HepG2 (cell line): ENCODE data around the gene MED15.

Source experiments
- HDAC6 ChIP-seq: fragments of 200-600 bp; sonication (generic); IDR thresholded peaks from 2 replicates; pipeline ENCODE4 v1.7.0; 2017; ENCODE audit warnings: mild to moderate bottlenecking, antibody characterized with exemption, low read length, low read depth
- HIVEP1 ChIP-seq: sonication (generic); formaldehyde crosslinking; IDR thresholded peaks from 2 replicates; pipeline ENCODE4 v1.4.0; 2020; ENCODE audit warnings: mild to moderate bottlenecking, missing genetic modification reagents
- MAFG ChIP-seq: sonication (generic); formaldehyde crosslinking; IDR thresholded peaks from 2 replicates; pipeline ENCODE4 v1.5.1; 2020; ENCODE audit warnings: mild to moderate bottlenecking, missing genetic modification reagents
- ONECUT2 ChIP-seq: sonication (generic); formaldehyde crosslinking; IDR thresholded peaks from 2 replicates; pipeline ENCODE4 v1.4.0; 2020; ENCODE audit warnings: missing genetic modification reagents
- SNRNP70 ChIP-seq: fragments of 200-400 bp; formaldehyde crosslinking; IDR thresholded peaks from 2 replicates; pipeline ENCODE4 v1.6.1; 2017; ENCODE audit warnings: mild to moderate bottlenecking, low read depth, low read length, moderate library complexity
- ZNF143 ChIP-seq: sonication (generic); formaldehyde crosslinking; IDR thresholded peaks from 2 replicates; pipeline ENCODE4 v1.4.0; 2020; ENCODE audit warnings: missing genetic modification reagents
- TF ChIP-seq, protein P1 (sequence below): sonication (generic); formaldehyde crosslinking; IDR thresholded peaks from 2 replicates; pipeline ENCODE4 v1.5.0; 2020; ENCODE audit warnings: missing genetic modification reagents, mild to moderate bottlenecking, borderline replicate concordance

DNA sequence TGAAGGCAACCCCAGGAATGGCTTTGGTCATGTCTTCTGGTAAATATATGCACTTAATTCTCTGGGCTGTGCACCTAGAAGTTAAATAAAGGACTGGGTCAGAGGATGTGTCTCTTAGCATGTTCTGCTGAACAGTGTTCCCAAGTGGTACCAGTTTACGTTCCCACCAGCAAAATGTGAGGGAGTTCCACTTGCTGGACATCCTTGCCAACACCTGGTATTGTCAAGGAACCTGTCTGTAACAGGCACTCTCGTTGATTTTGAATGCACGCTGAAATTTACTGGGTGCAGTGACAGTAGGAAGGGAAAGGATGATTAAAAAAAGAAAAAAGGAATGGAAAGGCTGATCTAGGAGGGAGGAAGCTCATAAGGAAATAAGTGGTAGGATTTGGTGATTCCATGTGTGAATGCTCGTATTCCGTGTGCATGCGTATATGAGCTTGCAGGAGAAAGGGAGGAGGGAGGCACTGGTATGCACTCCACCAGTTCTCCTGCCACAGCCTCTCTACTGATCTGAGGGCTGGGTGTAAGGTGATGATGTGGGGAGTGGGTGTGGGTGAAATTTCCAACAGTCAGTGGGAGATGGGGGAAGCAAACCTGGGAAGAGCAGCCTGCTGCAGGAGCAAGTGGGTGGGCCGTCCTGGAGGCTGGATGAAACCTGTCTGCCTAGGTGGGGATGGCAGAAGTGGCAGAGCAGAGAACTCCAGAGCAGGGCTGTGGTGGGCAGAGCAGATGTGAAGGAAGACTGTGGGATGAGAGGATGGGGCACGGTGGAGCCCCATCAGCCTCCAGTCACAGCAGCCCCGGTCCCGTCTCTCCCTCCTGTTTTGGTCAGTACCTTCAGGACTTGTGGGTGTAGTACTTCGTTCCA is 15.0 kb downstream of the MED15 start:
- TF ChIP-seq, protein P1, sequence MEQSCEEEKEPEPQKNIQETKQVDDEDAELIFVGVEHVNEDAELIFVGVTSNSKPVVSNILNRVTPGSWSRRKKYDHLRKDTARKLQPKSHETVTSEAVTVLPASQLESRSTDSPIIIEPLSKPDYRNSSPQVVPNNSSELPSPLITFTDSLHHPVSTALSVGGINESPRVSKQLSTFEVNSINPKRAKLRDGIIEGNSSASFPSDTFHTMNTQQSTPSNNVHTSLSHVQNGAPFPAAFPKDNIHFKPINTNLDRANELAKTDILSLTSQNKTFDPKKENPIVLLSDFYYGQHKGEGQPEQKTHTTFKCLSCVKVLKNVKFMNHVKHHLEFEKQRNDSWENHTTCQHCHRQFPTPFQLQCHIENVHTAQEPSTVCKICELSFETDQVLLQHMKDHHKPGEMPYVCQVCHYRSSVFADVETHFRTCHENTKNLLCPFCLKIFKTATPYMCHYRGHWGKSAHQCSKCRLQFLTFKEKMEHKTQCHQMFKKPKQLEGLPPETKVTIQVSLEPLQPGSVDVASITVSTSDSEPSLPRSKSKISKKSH (CRISPR knock-in tag) = no peak
- TF ChIP-seq HIVEP1 (no peak), ZNF143 (no peak), SNRNP70 (no peak), MAFG (CRISPR knock-in tag) (no peak), ONECUT2 (CRISPR knock-in tag) (no peak), HDAC6 (no peak)
